ENCODE measurements around the gene PPDPF.

Gene PPDPF

GRCh38 chr20:63543131-63543530 lies 22.6 kb downstream of the PPDPF start:
- intact Hi-C loops (cut with DNase I; ENCODE audit: low total_unique reads): no loop called here
- H3K4me3 ChIP-seq: no peak overlapping the region
- no peaks in the 10 kb centered on the region for H3K36me3 ChIP-seq
- H3K4me1 ChIP-seq: peaks cover 0 to 10% (median 2%) of the 10 kb centered on the region in 4 donors
- no peaks in the 10 kb centered on the region for H3K9me3 ChIP-seq
- peaks cover 0 to 80% of the 10 kb centered on the region in 2 donors for H3K27me3 ChIP-seq
- DNase-seq: no peak
- TF ChIP-seq, protein P1, sequence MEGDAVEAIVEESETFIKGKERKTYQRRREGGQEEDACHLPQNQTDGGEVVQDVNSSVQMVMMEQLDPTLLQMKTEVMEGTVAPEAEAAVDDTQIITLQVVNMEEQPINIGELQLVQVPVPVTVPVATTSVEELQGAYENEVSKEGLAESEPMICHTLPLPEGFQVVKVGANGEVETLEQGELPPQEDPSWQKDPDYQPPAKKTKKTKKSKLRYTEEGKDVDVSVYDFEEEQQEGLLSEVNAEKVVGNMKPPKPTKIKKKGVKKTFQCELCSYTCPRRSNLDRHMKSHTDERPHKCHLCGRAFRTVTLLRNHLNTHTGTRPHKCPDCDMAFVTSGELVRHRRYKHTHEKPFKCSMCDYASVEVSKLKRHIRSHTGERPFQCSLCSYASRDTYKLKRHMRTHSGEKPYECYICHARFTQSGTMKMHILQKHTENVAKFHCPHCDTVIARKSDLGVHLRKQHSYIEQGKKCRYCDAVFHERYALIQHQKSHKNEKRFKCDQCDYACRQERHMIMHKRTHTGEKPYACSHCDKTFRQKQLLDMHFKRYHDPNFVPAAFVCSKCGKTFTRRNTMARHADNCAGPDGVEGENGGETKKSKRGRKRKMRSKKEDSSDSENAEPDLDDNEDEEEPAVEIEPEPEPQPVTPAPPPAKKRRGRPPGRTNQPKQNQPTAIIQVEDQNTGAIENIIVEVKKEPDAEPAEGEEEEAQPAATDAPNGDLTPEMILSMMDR (IDR thresholded peaks at IDR 0.05): no peak
- no peak overlapping the region for H3K27ac ChIP-seq

DNA sequence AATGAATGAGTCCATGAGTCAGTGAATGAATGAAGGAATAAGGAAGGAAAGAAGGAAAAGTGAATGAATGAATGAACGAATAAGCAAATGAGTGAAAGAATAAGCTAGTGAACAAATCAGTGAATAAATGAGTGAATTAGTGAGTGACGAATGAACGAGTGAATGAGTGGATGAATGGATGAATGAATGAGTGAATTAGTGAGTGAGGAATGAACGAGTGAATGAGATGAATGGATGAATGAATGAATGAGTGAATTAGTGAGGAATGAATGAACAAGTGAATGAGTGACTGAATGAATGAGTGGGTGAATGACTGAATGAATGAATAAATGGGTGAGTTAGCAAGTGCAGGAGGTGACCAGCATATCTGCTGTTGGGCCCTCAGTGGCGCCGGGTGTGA lies 23.2 kb downstream of the PPDPF start:
- peaks cover 0 to 81% of the 10 kb centered on the region in 2 donors for H3K27me3 ChIP-seq
- H3K4me3 ChIP-seq: no peak overlapping the region
- H3K9me3 ChIP-seq: no peaks in the 10 kb centered on the region
- TF ChIP-seq, protein P1 (IDR thresholded peaks at IDR 0.05): no peak
- intact Hi-C loops (cut with DNase I; ENCODE audit: low total_unique reads): no loop called here
- no peak for DNase-seq
- H3K27ac ChIP-seq: no peak overlapping the region
- H3K4me1 ChIP-seq: peaks cover 0 to 5% (median 0%) of the 10 kb centered on the region in 4 donors
- no peaks in the 10 kb centered on the region for H3K36me3 ChIP-seq

DNA sequence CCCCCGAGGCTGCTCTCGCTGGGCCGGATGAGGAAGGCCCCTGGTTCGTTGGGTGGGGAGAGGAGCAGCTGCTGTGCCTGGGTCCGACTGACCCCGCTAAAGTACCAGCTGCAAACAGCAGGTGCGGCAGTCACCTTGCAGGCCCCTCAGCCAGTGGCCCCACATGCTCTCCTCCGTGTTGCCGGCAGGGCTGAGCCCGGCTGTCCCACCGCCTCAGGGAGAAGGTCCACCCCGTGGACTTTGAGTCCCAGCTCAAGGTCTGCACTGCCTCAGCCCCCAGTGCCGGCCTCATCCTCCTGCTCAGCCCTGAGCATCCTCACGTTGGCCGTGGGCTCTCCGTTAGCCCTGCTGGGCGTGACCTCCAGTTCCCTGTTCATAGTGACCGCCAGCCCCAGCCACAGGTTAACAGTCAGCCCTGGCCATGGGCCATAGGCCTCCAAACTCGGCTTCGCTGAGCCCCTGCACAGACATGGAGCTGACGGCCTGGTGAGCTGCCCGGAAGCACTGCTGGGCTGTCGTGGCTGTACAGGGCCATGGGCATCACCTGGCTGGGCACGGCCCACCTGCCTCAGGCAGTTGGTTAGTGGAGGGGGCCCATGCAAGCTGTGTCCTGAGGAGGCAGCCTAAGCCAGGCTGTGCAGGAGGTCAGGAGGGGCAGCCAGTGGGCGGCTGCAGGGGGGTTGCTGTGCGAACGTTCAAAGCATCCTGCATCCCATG lies 23.8 kb downstream of the PPDPF start:
- no peak for DNase-seq
- H3K9me3 ChIP-seq: no peaks in the 10 kb centered on the region
- intact Hi-C loops (cut with DNase I; ENCODE audit: low total_unique reads): no loop called here
- no peak overlapping the region for H3K4me3 ChIP-seq
- no peaks in the 10 kb centered on the region for H3K36me3 ChIP-seq
- H3K27me3 ChIP-seq: peaks cover 0 to 80% of the 10 kb centered on the region in 2 donors
- H3K27ac ChIP-seq: no peak overlapping the region
- peaks cover 0 to 5% (median 0%) of the 10 kb centered on the region in 4 donors for H3K4me1 ChIP-seq
- TF ChIP-seq, protein P1 (IDR thresholded peaks at IDR 0.05): no peak

- H3K9me3 ChIP-seq: no peaks in the 10 kb centered on the region
- no peak overlapping the region for H3K4me3 ChIP-seq
- peaks cover 0 to 5% (median 0%) of the 10 kb centered on the region in 4 donors for H3K4me1 ChIP-seq
- no peaks in the 10 kb centered on the region for H3K36me3 ChIP-seq
- H3K27me3 ChIP-seq: peaks cover 0 to 80% of the 10 kb centered on the region in 2 donors
- TF ChIP-seq, protein P1 (IDR thresholded peaks at IDR 0.05): no peak
- DNase-seq: no peak
- H3K27ac ChIP-seq: no peak overlapping the region
- intact Hi-C loops (cut with DNase I; ENCODE audit: low total_unique reads): loop anchor here (5.0 kb wide), 1 partner anchor 242 kb away; no protein-coding TSS in a partner anchor
Measured at GRCh38 chr20:63544958-63545516, 24.5 kb downstream of the PPDPF start.

DNA sequence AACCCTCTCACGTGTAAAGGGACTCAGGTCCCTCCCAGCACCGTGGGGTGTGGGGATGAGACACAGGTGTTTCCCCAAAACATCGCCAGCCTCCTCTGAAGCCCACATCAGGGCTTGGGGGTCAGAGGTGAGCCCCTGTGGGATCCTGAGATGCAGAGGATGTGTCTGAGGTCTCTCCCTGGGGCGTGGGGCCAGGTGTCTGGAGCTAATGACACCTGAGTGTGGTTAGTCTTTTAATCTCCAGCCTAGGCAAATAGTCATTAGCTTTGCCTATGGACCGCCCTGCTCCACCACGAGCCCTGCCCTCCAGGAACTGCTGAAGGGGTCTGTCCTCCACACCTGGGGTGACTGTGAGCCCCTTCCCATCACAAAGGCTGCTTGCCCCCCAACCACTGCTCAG lies 25.2 kb downstream of the PPDPF start:
- no peak for DNase-seq
- Histone ChIP-seq H3K4me1 (peaks cover 0 to 5% (median 0%) of the 10 kb centered on the region in 4 donors), H3K4me3 (no peak overlapping the region), H3K9me3 (no peaks in the 10 kb centered on the region), H3K36me3 (no peaks in the 10 kb centered on the region), H3K27me3 (peaks cover 0 to 84% of the 10 kb centered on the region in 2 donors), H3K27ac (no peak overlapping the region)
- intact Hi-C loops (cut with DNase I; ENCODE audit: low total_unique reads): loop anchor here (5.0 kb wide), 1 partner anchor 241 kb away; no protein-coding TSS in a partner anchor
- TF ChIP-seq, protein P1 (IDR thresholded peaks at IDR 0.05): no peak
